Measurements from ENCODE around the gene ART1.
"Not testable (repeated sequence)": the region's sequence is repeated elsewhere in the genome, so short reads cannot be mapped to it uniquely, and the experiment has no call there.

The ART1 gene

GRCh38 chr11:3644817-3645235, at the start of gene ART1:
Gene ART1, plus strand, starts transcription at chr11:3645128. Its CDS starts 14,086 bp downstream, at chr11:3659214.
- no peak for DNase-seq

GRCh38 chr11:3597743-3598142, 47.2 kb upstream of the ART1 start:
- not testable (repeated sequence) for DNase-seq

GRCh38 chr11:3600201-3600600, 44.7 kb upstream of the ART1 start:
- DNase-seq: not testable (repeated sequence)

GRCh38 chr11:3604167-3604566, 40.8 kb upstream of the ART1 start:
- DNase-seq: no peak

- no peak for DNase-seq
These were observed 39.7 kb upstream of the ART1 start for GRCh38 chr11:3605283-3605662.

- no peak for DNase-seq
These were observed 39.1 kb upstream of the ART1 start for GRCh38 chr11:3605771-3606203.

- peak; percentile 33 for DNase-seq
These were observed 35.3 kb upstream of the ART1 start for GRCh38 chr11:3609416-3610265.

GRCh38 chr11:3610846-3611245, 34.1 kb upstream of the ART1 start:
- DNase-seq: no peak

- DNase-seq: no peak
These were observed 32.8 kb upstream of the ART1 start for GRCh38 chr11:3611976-3612678.

- no peak for DNase-seq
These were observed 30.8 kb upstream of the ART1 start for GRCh38 chr11:3613998-3614741.

- DNase-seq: peak; percentile 65
These were observed 30.2 kb upstream of the ART1 start for GRCh38 chr11:3614742-3615171.

- no peak for DNase-seq
These were observed 28.9 kb upstream of the ART1 start for GRCh38 chr11:3615998-3616397.

- DNase-seq: no peak
These were observed 28.0 kb upstream of the ART1 start for GRCh38 chr11:3616721-3617460.

GRCh38 chr11:3617990-3618389, 26.9 kb upstream of the ART1 start:
- no peak for DNase-seq

GRCh38 chr11:3622521-3622920, 22.4 kb upstream of the ART1 start:
- DNase-seq: no peak

- DNase-seq: no peak
These were observed 21.8 kb upstream of the ART1 start for GRCh38 chr11:3623121-3623520.

- no peak for DNase-seq
These were observed 21.0 kb upstream of the ART1 start for GRCh38 chr11:3623767-3624458.

GRCh38 chr11:3626250-3626960, 18.5 kb upstream of the ART1 start:
- DNase-seq: no peak

GRCh38 chr11:3627291-3627690, 17.6 kb upstream of the ART1 start:
- no peak for DNase-seq

GRCh38 chr11:3631331-3631730, 13.6 kb upstream of the ART1 start:
- DNase-seq: no peak

- no peak for DNase-seq
These were observed 12.8 kb upstream of the ART1 start for GRCh38 chr11:3632070-3632660.
